Activated T-cell treated with anti-CD3 and anti-CD28 coated beads, Interleukin-2, amount 50 U/mL, for 24 hours (primary cell): ENCODE measurements around the gene ADGRV1.
"Not testable (repeated sequence)": the region's sequence is repeated elsewhere in the genome, so short reads cannot be mapped to it uniquely, and the experiment has no call there.

Experiments used
- DNase-seq: peaks from one replicate; pipeline ENCODE4 v3.0.0-alpha.2; 2020
- H3K27ac Mint-ChIP-seq: 2 replicates; pipeline ENCODE4 v1.8.0; 2020; ENCODE audit warnings: mild to moderate bottlenecking, mixed read lengths
- H3K27me3 Mint-ChIP-seq: 2 replicates; pipeline ENCODE4 v1.8.0; 2020; ENCODE audit warnings: mixed read lengths
- H3K36me3 Mint-ChIP-seq: 2 replicates; pipeline ENCODE4 v1.8.0; 2020; ENCODE audit warnings: low read depth, mixed read lengths
- H3K4me1 Mint-ChIP-seq: 2 replicates; pipeline ENCODE4 v1.8.0; 2020; ENCODE audit warnings: low read depth, mixed read lengths
- H3K4me3 Mint-ChIP-seq: 2 replicates; pipeline ENCODE4 v1.8.0; 2020; ENCODE audit warnings: mild to moderate bottlenecking, moderate library complexity, mixed read lengths
- H3K9me3 Mint-ChIP-seq: 2 replicates; pipeline ENCODE4 v1.8.0; 2020; ENCODE audit warnings: mixed read lengths

Gene ADGRV1

GRCh38 chr5:91061094-91061493 is 502.5 kb downstream of the ADGRV1 start:
- Mint-ChIP-seq H3K27me3 (peaks cover 63% of the 10 kb centered on the region), H3K4me1 (peaks cover 36% of the 10 kb centered on the region), H3K9me3 (no peaks in the 10 kb centered on the region), H3K27ac (no peak overlapping the region), H3K36me3 (no peaks in the 10 kb centered on the region), H3K4me3 (no peak overlapping the region)
- no peak for DNase-seq

- H3K27me3 Mint-ChIP-seq, result peaks cover 60% of the 10 kb centered on the region
- no peak overlapping the region for H3K27ac Mint-ChIP-seq
- peaks cover 36% of the 10 kb centered on the region for H3K4me1 Mint-ChIP-seq
- H3K9me3 Mint-ChIP-seq, result no peaks in the 10 kb centered on the region
- no peak overlapping the region for H3K4me3 Mint-ChIP-seq
- no peaks in the 10 kb centered on the region for H3K36me3 Mint-ChIP-seq
- DNase-seq, result no peak
These were observed 503.5 kb downstream of the ADGRV1 start for GRCh38 chr5:91061946-91062562.

- Mint-ChIP-seq H3K4me1 (peaks cover 36% of the 10 kb centered on the region), H3K27me3 (peaks cover 58% of the 10 kb centered on the region)
- H3K36me3 Mint-ChIP-seq, H3K27ac Mint-ChIP-seq, H3K9me3 Mint-ChIP-seq, DNase-seq, H3K4me3 Mint-ChIP-seq: not testable (repeated sequence)
These were observed 504.6 kb downstream of the ADGRV1 start for GRCh38 chr5:91063098-91063690.

- Mint-ChIP-seq H3K27me3 (peaks cover 65% of the 10 kb centered on the region), H3K4me3 (no peak overlapping the region)
These were observed 506.9 kb downstream of the ADGRV1 start for GRCh38 chr5:91065496-91065895.

DNA sequence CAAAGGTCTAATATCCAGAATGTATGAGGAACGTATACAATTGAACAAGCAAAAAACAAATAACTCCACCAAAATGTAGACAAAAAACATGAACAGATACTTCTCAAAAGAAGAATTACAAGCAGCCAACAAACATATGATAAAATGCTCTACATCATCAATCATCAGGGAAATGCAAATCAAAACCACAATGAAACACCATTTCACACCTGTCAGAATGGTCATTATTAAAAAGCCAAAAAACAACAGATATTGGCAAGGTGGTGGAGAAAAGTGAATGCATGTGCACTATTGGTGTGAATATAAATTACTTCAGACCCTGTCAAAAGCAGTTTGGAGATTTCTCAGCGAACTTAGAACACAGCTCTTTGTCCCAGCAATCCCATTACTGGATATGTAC is 510.8 kb downstream of the ADGRV1 start:
- H3K9me3 Mint-ChIP-seq, result no peaks in the 10 kb centered on the region
- no peak overlapping the region for H3K4me3 Mint-ChIP-seq
- peaks cover 44% of the 10 kb centered on the region for H3K27me3 Mint-ChIP-seq
- H3K36me3 Mint-ChIP-seq, result no peaks in the 10 kb centered on the region
- no peaks in the 10 kb centered on the region for H3K4me1 Mint-ChIP-seq
- no peak overlapping the region for H3K27ac Mint-ChIP-seq
- no peak for DNase-seq

More at GRCh38 chr5:91065496-91065895, 506.9 kb downstream of the ADGRV1 start:
- Mint-ChIP-seq H3K9me3 (no peaks in the 10 kb centered on the region), H3K4me1 (peaks cover 18% of the 10 kb centered on the region), H3K27ac (no peak overlapping the region), H3K36me3 (no peaks in the 10 kb centered on the region)
- no peak for DNase-seq

DNA sequence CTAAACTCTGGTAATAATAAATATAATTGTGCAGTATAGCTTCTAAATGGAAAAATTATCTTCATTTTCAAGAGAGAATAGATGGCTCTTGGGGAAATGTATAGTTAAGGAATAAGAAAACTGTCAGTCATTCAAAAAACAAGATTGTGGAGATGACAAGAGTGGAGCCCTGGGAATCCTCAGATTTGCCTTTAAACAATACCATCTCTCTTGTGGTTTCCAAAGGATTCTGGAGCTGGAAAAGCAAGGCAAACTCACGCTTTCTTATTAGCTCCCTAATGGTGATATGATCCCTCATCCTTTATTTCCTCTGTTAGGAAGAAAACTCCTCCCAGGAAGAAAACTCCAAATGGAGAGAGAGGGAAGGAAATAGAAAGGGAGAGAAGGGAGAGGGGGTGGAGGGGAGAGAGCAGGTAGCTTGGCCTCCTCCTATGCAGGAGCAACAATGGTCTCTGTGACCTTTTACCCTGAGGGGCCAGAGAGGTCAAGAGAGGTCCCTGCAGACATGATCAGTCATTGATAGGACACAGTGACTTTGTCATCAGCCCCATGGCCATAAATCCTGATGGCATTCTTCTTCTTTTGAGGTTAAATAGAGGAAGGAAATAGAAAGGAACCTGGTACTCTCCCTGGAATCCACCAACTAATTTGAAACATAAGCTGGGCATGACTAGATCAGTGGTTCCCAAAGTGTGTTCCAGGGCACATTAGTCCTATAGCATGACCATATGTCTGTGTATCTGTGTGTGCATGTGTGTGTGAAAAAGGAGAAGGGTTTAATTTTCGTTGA is 512.4 kb downstream of the ADGRV1 start:
- H3K4me3 Mint-ChIP-seq, result no peak overlapping the region
- H3K4me1 Mint-ChIP-seq, result no peaks in the 10 kb centered on the region
- no peak for DNase-seq
- no peaks in the 10 kb centered on the region for H3K36me3 Mint-ChIP-seq
- no peaks in the 10 kb centered on the region for H3K9me3 Mint-ChIP-seq
- H3K27me3 Mint-ChIP-seq, result peaks cover 42% of the 10 kb centered on the region
- H3K27ac Mint-ChIP-seq, result no peak overlapping the region

- DNase-seq, result no peak
- Mint-ChIP-seq H3K4me3 (no peak overlapping the region), H3K9me3 (no peaks in the 10 kb centered on the region), H3K27ac (no peak overlapping the region), H3K4me1 (peaks cover 2% of the 10 kb centered on the region), H3K36me3 (no peaks in the 10 kb centered on the region), H3K27me3 (peaks cover 36% of the 10 kb centered on the region)
These were observed 514.3 kb downstream of the ADGRV1 start for GRCh38 chr5:91072881-91073280.

- Mint-ChIP-seq H3K27ac (no peak overlapping the region), H3K4me3 (no peak overlapping the region), H3K27me3 (peaks cover 28% of the 10 kb centered on the region), H3K9me3 (no peaks in the 10 kb centered on the region), H3K36me3 (no peaks in the 10 kb centered on the region), H3K4me1 (peaks cover 8% of the 10 kb centered on the region)
- no peak for DNase-seq
These were observed 516.0 kb downstream of the ADGRV1 start for GRCh38 chr5:91074615-91075014.

DNA sequence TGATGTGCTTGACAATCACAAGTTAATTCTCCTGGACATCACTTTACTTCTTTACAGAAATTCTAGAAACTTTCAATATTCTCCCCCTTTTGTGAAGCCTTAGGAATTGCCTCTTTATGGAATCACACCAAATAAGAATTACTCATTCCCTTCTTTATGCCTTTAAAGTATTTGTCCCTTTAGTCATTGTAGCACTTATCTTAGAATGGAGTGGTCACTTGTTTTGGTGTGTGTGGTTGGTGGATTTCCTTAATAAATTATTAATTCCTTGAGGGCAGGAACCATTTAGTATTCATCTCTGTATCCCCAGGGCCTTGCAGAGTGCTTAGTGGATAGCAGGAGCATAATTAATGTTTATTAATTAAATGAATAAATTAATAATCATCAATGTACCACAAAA is 517.5 kb downstream of the ADGRV1 start:
- Mint-ChIP-seq H3K9me3 (no peaks in the 10 kb centered on the region), H3K4me1 (peaks cover 8% of the 10 kb centered on the region), H3K4me3 (no peak overlapping the region), H3K27ac (no peak overlapping the region), H3K36me3 (no peaks in the 10 kb centered on the region), H3K27me3 (peaks cover 24% of the 10 kb centered on the region)
- DNase-seq, result no peak

- no peak for DNase-seq
These were observed 519.0 kb downstream of the ADGRV1 start for GRCh38 chr5:91077623-91078022.

DNA sequence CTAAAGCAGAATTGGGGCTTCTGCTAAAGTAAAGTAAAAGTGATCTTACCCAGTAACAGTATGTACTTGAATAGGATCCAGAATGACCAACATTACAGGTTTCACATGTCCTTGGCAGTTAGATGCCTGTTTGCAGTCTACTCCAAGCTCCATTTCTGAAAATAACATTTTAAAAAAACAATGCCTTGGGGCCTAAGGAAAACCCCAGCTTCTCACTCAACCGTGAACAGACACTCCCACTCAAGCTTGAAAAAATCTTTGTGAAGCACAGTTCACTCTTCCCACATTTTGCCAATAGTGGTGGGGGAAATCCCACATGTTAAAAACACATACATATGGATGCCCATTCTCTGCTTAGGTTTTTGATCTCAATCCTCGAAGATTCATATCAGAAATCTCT is 520.4 kb downstream of the ADGRV1 start:
- Mint-ChIP-seq H3K27ac (no peak overlapping the region), H3K36me3 (no peaks in the 10 kb centered on the region)
- no peak for DNase-seq

More at GRCh38 chr5:91077623-91078022, 519.0 kb downstream of the ADGRV1 start:
- H3K4me3 Mint-ChIP-seq, result no peak overlapping the region
- H3K27me3 Mint-ChIP-seq, result peaks cover 21% of the 10 kb centered on the region
- H3K27ac Mint-ChIP-seq, result no peak overlapping the region
- no peaks in the 10 kb centered on the region for H3K9me3 Mint-ChIP-seq
- no peaks in the 10 kb centered on the region for H3K36me3 Mint-ChIP-seq
- peaks cover 8% of the 10 kb centered on the region for H3K4me1 Mint-ChIP-seq

GRCh38 chr5:91089758-91090157 is 531.2 kb downstream of the ADGRV1 start:
- Mint-ChIP-seq H3K27me3 (peaks cover 6% of the 10 kb centered on the region), H3K4me1 (no peaks in the 10 kb centered on the region), H3K4me3 (no peak overlapping the region), H3K27ac (no peak overlapping the region), H3K36me3 (no peaks in the 10 kb centered on the region), H3K9me3 (no peaks in the 10 kb centered on the region)
- DNase-seq, result no peak

More for the DNA sequence above, 520.4 kb downstream of the ADGRV1 start:
- H3K4me1 Mint-ChIP-seq, result peaks cover 8% of the 10 kb centered on the region
- H3K9me3 Mint-ChIP-seq, result no peaks in the 10 kb centered on the region
- H3K27me3 Mint-ChIP-seq, result peaks cover 18% of the 10 kb centered on the region
- no peak overlapping the region for H3K4me3 Mint-ChIP-seq

- H3K27ac Mint-ChIP-seq, result no peak overlapping the region
- no peaks in the 10 kb centered on the region for H3K36me3 Mint-ChIP-seq
- DNase-seq, result no peak
- no peaks in the 10 kb centered on the region for H3K4me1 Mint-ChIP-seq
- no peak overlapping the region for H3K4me3 Mint-ChIP-seq
- no peaks in the 10 kb centered on the region for H3K9me3 Mint-ChIP-seq
- H3K27me3 Mint-ChIP-seq, result peaks cover 6% of the 10 kb centered on the region
These were observed 532.4 kb downstream of the ADGRV1 start for GRCh38 chr5:91090995-91091394.

DNA sequence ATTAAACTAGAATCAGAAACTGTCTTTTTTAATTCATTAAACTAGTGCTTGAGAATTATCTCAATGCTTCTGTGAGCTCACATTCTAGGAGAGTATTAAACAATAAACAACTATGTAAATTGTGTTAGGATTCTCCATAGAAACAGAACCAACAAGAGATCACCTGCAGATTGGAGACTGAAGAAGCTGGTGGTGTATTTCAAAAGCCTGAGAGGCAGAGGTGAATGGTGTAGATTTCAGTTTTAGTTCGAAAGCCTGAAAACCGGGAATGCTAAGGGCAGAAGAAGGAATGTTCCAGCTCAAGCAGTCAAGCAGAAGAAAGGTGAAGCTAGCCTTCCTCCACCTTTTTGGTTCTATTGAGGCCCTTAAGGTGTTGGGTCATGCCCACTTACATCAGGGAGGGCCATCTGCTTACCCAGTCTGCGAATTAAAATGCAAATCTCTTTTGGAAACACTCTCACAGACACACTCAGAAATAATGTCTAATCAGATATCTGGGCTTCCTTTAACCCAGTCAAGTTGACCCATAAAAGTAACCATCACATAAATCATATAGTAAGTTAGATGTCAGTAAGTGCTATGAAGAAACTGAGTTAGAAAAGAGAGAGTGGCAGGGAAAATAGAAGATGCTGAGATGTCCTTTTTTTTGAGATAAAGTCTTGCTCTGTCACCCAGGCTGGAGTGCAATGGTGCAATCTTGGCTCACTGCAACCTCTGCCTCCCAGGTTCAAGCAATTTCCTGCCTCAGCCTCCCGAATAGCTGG is 533.1 kb downstream of the ADGRV1 start:
- Mint-ChIP-seq H3K36me3 (no peaks in the 10 kb centered on the region), H3K4me3 (no peak overlapping the region), H3K4me1 (no peaks in the 10 kb centered on the region), H3K9me3 (no peaks in the 10 kb centered on the region), H3K27me3 (peaks cover 6% of the 10 kb centered on the region), H3K27ac (no peak overlapping the region)
- no peak for DNase-seq
